Measurements from ENCODE around the gene PCSK7. TPM values are rescaled to one million over a fixed set of nuclear protein-coding genes. Genes with fewer than 3 reads are reported as not detected.

Gene PCSK7, protein sequence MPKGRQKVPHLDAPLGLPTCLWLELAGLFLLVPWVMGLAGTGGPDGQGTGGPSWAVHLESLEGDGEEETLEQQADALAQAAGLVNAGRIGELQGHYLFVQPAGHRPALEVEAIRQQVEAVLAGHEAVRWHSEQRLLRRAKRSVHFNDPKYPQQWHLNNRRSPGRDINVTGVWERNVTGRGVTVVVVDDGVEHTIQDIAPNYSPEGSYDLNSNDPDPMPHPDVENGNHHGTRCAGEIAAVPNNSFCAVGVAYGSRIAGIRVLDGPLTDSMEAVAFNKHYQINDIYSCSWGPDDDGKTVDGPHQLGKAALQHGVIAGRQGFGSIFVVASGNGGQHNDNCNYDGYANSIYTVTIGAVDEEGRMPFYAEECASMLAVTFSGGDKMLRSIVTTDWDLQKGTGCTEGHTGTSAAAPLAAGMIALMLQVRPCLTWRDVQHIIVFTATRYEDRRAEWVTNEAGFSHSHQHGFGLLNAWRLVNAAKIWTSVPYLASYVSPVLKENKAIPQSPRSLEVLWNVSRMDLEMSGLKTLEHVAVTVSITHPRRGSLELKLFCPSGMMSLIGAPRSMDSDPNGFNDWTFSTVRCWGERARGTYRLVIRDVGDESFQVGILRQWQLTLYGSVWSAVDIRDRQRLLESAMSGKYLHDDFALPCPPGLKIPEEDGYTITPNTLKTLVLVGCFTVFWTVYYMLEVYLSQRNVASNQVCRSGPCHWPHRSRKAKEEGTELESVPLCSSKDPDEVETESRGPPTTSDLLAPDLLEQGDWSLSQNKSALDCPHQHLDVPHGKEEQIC
- total RNA-seq: 10 to 100 TPM; 22.6 to 54.4 (median 41.4) TPM
- 10 to 100 TPM; 23.4 to 53.0 (median 45.4) TPM for polyA plus RNA-seq
- long read RNA-seq, donor 1: 0 reads
- long read RNA-seq, donor 2, partial matches to known transcripts: 12 of 12 reads
- long read RNA-seq, donor 2, other reads (novel, unspliced or antisense): 0 of 12 reads
- long read RNA-seq, donor 3, full-length matches to known transcripts: 2 of 2 reads
- long read RNA-seq, donor 3, partial matches to known transcripts: 0 of 2 reads
- long read RNA-seq, donor 3, other reads (novel, unspliced or antisense): 0 of 2 reads
- long read RNA-seq, donor 4, full-length matches to known transcripts: 1 of 9 reads
- long read RNA-seq, donor 4, partial matches to known transcripts: 2 of 9 reads
- long read RNA-seq, donor 4, other reads (novel, unspliced or antisense): 6 of 9 reads
- long read RNA-seq, donor 5, full-length matches to known transcripts: 57 of 93 reads
- long read RNA-seq, donor 5, partial matches to known transcripts: 11 of 93 reads
- long read RNA-seq, donor 5, other reads (novel, unspliced or antisense): 25 of 93 reads
- long read RNA-seq, donor 6, full-length matches to known transcripts: 3 of 11 reads
- long read RNA-seq, donor 6, partial matches to known transcripts: 0 of 11 reads
- long read RNA-seq, donor 6, other reads (novel, unspliced or antisense): 8 of 11 reads
- long read RNA-seq, donor 7: 0 reads
- long read RNA-seq, donor 8, full-length matches to known transcripts: 5 of 13 reads
- long read RNA-seq, donor 8, partial matches to known transcripts: 8 of 13 reads
- long read RNA-seq, donor 8, other reads (novel, unspliced or antisense): 0 of 13 reads
- long read RNA-seq, donor 9, full-length matches to known transcripts: 1 of 1 reads
- long read RNA-seq, donor 9, partial matches to known transcripts: 0 of 1 reads
- long read RNA-seq, donor 9, other reads (novel, unspliced or antisense): 0 of 1 reads
- long read RNA-seq, donor 10, full-length matches to known transcripts: 2 of 2 reads
- long read RNA-seq, donor 10, partial matches to known transcripts: 0 of 2 reads
- long read RNA-seq, donor 10, other reads (novel, unspliced or antisense): 0 of 2 reads

- no peaks in the 10 kb centered on the region for H3K9me3 ChIP-seq (replicated peaks in 1 of 3)
- H3K27me3 ChIP-seq: no peaks in the 10 kb centered on the region
- H3K36me3 ChIP-seq (replicated peaks in 1 of 2): peaks cover 0 to 35% of the 10 kb centered on the region in 2 donors
- H3K27ac ChIP-seq: peak within 1 kb of the TSS; percentile 61 to 96 (median 91)
- intact Hi-C loops (cut with DNase I): loop anchor here in 1 of 2 donors (5.0 kb wide), 1 partner anchor 86 kb away; the partner anchor contains the start of gene BACE1
- DNase-seq: peak in 5 of 7 donors; percentile 69 to 84 (median 75)
- H3K4me3 ChIP-seq: peak within 1 kb of the TSS; percentile 77 to 98 (median 94)
- 0% methylated on average over 11 to 13 of the region's 13 CpGs for WGBS, 4 donors
- TF ChIP-seq POLR2A (IDR thresholded peaks at IDR 0.05): no peak
- TF ChIP-seq, protein P1, sequence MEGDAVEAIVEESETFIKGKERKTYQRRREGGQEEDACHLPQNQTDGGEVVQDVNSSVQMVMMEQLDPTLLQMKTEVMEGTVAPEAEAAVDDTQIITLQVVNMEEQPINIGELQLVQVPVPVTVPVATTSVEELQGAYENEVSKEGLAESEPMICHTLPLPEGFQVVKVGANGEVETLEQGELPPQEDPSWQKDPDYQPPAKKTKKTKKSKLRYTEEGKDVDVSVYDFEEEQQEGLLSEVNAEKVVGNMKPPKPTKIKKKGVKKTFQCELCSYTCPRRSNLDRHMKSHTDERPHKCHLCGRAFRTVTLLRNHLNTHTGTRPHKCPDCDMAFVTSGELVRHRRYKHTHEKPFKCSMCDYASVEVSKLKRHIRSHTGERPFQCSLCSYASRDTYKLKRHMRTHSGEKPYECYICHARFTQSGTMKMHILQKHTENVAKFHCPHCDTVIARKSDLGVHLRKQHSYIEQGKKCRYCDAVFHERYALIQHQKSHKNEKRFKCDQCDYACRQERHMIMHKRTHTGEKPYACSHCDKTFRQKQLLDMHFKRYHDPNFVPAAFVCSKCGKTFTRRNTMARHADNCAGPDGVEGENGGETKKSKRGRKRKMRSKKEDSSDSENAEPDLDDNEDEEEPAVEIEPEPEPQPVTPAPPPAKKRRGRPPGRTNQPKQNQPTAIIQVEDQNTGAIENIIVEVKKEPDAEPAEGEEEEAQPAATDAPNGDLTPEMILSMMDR (IDR thresholded peaks at IDR 0.05): no peak
- peaks cover 17 to 30% of the 10 kb centered on the region in 2 donors for H3K4me1 ChIP-seq (replicated peaks in 1 of 2)
Observed at GRCh38 chr11:117231842-117232091, at the start of gene PCSK7. PCSK7 (minus strand) TSS chr11:117232073; CDS start chr11:117229844, 2,229 bp downstream.

GRCh38 chr11:117281159-117281558 lies 49.3 kb upstream of the PCSK7 start:
- Histone ChIP-seq H3K27ac (peak overlapping the region in 3 of 5 donors; percentile 28 to 66 (median 31)), H3K4me3 (no peak overlapping the region), H3K27me3 (no peaks in the 10 kb centered on the region), H3K36me3 (replicated peaks in 1 of 2) (peaks cover 0 to 46% of the 10 kb centered on the region in 2 donors), H3K9me3 (replicated peaks in 1 of 3) (no peaks in the 10 kb centered on the region), H3K4me1 (replicated peaks in 1 of 2) (no peaks in the 10 kb centered on the region)
- intact Hi-C loops (cut with DNase I): no loop called here
- peak in 2 of 7 donors; percentile 18 to 37 for DNase-seq
- TF ChIP-seq, protein P1 (IDR thresholded peaks at IDR 0.05): no peak
- TF ChIP-seq POLR2A (IDR thresholded peaks at IDR 0.05): no peak
- WGBS, 4 donors: 49 to 69% (median 64%) methylated on average over 6 of the region's 6 CpGs

GRCh38 chr11:117279711-117280376 lies 48.0 kb upstream of the PCSK7 start:
- no peak overlapping the region for H3K4me3 ChIP-seq
- H3K9me3 ChIP-seq (replicated peaks in 1 of 3): no peaks in the 10 kb centered on the region
- no peaks in the 10 kb centered on the region for H3K4me1 ChIP-seq (replicated peaks in 1 of 2)
- peaks cover 0 to 38% of the 10 kb centered on the region in 2 donors for H3K36me3 ChIP-seq (replicated peaks in 1 of 2)
- WGBS, 4 donors: 88 to 95% (median 90%) methylated on average over 4 of the region's 4 CpGs
- intact Hi-C loops (cut with DNase I): no loop called here
- TF ChIP-seq, protein P1 (IDR thresholded peaks at IDR 0.05): no peak
- DNase-seq: no peak
- H3K27me3 ChIP-seq: no peaks in the 10 kb centered on the region
- H3K27ac ChIP-seq: no peak overlapping the region

All from adrenal gland (tissue), 19 donors.